Smooth muscle cell of the brain vasculature (primary cell): ENCODE measurements around the gene PRKAG2.

Source experiments
- DNase-seq: peaks from one replicate; pipeline ENCODE4 v3.0.0-alpha.2; 2012; ENCODE audit warnings: low read depth, low spot score

The PRKAG2 gene

GRCh38 chr7:151695951-151696541, 180.9 kb downstream of the PRKAG2 start:
- no peak for DNase-seq

GRCh38 chr7:151694828-151695580, 181.9 kb downstream of the PRKAG2 start:
- DNase-seq = no peak

GRCh38 chr7:151694441-151694827, 182.5 kb downstream of the PRKAG2 start:
- DNase-seq = no peak

GRCh38 chr7:151693140-151693539, 183.8 kb downstream of the PRKAG2 start:
- DNase-seq = no peak

- DNase-seq = no peak
These were observed 184.2 kb downstream of the PRKAG2 start for GRCh38 chr7:151692721-151693120.

- no peak for DNase-seq
These were observed 185.5 kb downstream of the PRKAG2 start for GRCh38 chr7:151691449-151691848.

- DNase-seq = no peak
These were observed 186.3 kb downstream of the PRKAG2 start for GRCh38 chr7:151690606-151691005.

- no peak for DNase-seq
These were observed 187.5 kb downstream of the PRKAG2 start for GRCh38 chr7:151689196-151689971.

- DNase-seq = no peak
These were observed 188.6 kb downstream of the PRKAG2 start for GRCh38 chr7:151688236-151688780.

- DNase-seq = peak; percentile 60
These were observed 189.2 kb downstream of the PRKAG2 start for GRCh38 chr7:151687523-151688235.

- no peak for DNase-seq
These were observed 190.1 kb downstream of the PRKAG2 start for GRCh38 chr7:151686826-151687225.

GRCh38 chr7:151686016-151686766, 190.7 kb downstream of the PRKAG2 start:
- DNase-seq = no peak

- no peak for DNase-seq
These were observed 192.3 kb downstream of the PRKAG2 start for GRCh38 chr7:151684408-151685175.

GRCh38 chr7:151683615-151684407, 193.1 kb downstream of the PRKAG2 start:
- DNase-seq = no peak

- DNase-seq = no peak
These were observed 193.9 kb downstream of the PRKAG2 start for GRCh38 chr7:151682831-151683614.

- no peak for DNase-seq
These were observed 195.2 kb downstream of the PRKAG2 start for GRCh38 chr7:151681726-151682125.

GRCh38 chr7:151680810-151681209, 196.1 kb downstream of the PRKAG2 start:
- no peak for DNase-seq

GRCh38 chr7:151679881-151680612, 196.9 kb downstream of the PRKAG2 start:
- DNase-seq = no peak
